Ectodermal cell (in vitro differentiated cells): ENCODE results near the gene CYP1B1. TPM values are rescaled to one million over a fixed set of nuclear protein-coding genes. Genes with fewer than 3 reads are reported as not detected.

ENCODE experiments used
- H3K27ac ChIP-seq: 2 replicates; pipeline ENCODE4 v1.7.0; 2013; ENCODE audit warnings: mild to moderate bottlenecking, low read depth, low read length; ENCODE audit not compliant: insufficient read depth, poor library complexity, severe bottlenecking
- H3K27me3 ChIP-seq: 2 replicates; pipeline ENCODE4 v1.7.0; 2013; ENCODE audit warnings: mild to moderate bottlenecking, low read length; ENCODE audit not compliant: insufficient read depth, control insufficient read depth, poor library complexity, severe bottlenecking
- H3K36me3 ChIP-seq: one replicate; pipeline ENCODE4 v1.7.0; 2013; ENCODE audit warnings: low read length; ENCODE audit not compliant: control insufficient read depth, insufficient read depth
- H3K4me1 ChIP-seq: one replicate; pipeline ENCODE4 v1.7.0; 2013; ENCODE audit warnings: low read length; ENCODE audit not compliant: control insufficient read depth, insufficient read depth
- H3K4me3 ChIP-seq: 2 replicates; pipeline ENCODE4 v1.7.0; 2013; ENCODE audit warnings: low read depth, low read length, control low read depth; ENCODE audit not compliant: insufficient read depth
- H3K9me3 ChIP-seq: 2 replicates; pipeline ENCODE4 v1.7.0; 2013; ENCODE audit warnings: mild to moderate bottlenecking, low read length, moderate library complexity; ENCODE audit not compliant: control insufficient read depth
- WGBS, 2 experiments: methylation state at CpG; one replicate each; pipeline ENCODE4 v1.1.7; 2013; ENCODE audit warnings: missing lambda C conversion rate in 2 of 2; 5-methylcytosine and 5-hydroxymethylcytosine counted together
- polyA plus RNA-seq, 4 experiments: library from polyadenylated mRNA; stranded (reverse); fragments of 50-300 nt; gene quantifications; one replicate each; pipeline ENCODE4 v1.2.3, GENCODE V29; 2013

The CYP1B1 gene
- 2.4 TPM for polyA plus RNA-seq (2013, experiment 1 of 4)
- 2.2 TPM for polyA plus RNA-seq (2013, experiment 2 of 4)
- polyA plus RNA-seq (2013, experiment 3 of 4) = 2.3 TPM
- 3.2 TPM for polyA plus RNA-seq (2013, experiment 4 of 4)

DNA sequence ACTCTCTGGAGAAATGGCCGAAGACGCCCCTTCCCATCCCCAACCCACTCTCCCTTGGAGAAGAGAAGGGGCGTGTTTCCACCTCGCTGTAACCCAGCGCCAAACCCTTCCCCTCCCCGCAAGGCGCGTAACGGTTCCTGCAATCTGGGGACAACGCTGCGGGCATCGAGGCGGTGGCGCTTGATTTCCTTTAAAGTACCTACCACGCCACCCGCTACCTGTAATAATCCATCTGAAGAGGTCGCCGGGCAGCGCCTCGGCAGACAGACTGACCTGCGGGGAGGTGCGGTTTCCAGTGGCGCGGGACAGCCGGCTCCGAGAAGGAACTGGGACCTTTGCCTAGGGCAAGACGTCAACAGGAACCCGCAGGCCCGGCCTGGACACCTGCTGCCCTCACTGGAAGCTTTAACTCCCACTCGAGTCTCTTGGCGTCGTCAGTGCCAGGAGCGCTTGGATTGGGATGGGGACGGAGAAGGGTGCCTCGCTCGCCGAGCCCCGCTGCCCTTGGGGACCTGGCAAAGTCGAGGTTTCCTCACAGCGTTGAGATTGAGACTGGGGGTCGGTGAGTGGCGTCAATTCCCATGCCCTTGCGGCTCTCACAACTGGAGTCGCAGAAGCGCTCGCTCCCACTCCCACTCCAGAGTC, at the start of gene CYP1B1:
Gene CYP1B1, minus strand, starts transcription at position 645 of the 645 bp plus-strand sequence. CDS start 763 bp downstream, outside the sequence.
- peaks cover 17% of the 10 kb centered on the region for H3K4me1 ChIP-seq
- WGBS, 2 experiments = 3% methylated on average over 46 of the region's 46 CpGs
- no peak within 1 kb of the TSS for H3K27ac ChIP-seq
- no peaks in the 10 kb centered on the region for H3K9me3 ChIP-seq
- H3K27me3 ChIP-seq = peaks cover 69% of the 10 kb centered on the region
- peak within 1 kb of the TSS; percentile 48 for H3K4me3 ChIP-seq
- H3K36me3 ChIP-seq = no peaks in the 10 kb centered on the region

DNA sequence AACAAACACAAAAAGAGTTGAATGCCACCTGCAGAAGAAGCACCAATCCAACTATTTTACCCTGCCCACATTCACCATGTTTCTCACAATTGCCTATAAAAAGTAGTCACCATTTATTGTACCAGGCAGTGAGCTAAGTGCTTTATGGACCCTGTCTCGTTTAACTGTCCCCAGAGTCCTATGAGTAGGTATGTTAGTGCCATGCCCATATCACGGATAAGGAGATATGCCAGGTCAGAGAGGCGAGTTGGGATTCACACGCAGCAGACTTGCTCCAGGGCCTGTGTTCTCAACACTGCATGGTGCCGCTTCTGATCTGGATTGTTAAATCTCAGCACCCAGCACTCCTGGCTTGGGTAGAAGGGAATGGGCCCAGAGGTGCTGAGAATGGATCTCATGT, 49.1 kb upstream of the CYP1B1 start:
- Histone ChIP-seq H3K27ac (no peak overlapping the region), H3K4me3 (no peak overlapping the region), H3K36me3 (no peaks in the 10 kb centered on the region), H3K4me1 (no peaks in the 10 kb centered on the region), H3K27me3 (no peaks in the 10 kb centered on the region), H3K9me3 (no peaks in the 10 kb centered on the region)
- 95 to 97% methylated on average over 5 of the region's 5 CpGs for WGBS, 2 experiments

DNA sequence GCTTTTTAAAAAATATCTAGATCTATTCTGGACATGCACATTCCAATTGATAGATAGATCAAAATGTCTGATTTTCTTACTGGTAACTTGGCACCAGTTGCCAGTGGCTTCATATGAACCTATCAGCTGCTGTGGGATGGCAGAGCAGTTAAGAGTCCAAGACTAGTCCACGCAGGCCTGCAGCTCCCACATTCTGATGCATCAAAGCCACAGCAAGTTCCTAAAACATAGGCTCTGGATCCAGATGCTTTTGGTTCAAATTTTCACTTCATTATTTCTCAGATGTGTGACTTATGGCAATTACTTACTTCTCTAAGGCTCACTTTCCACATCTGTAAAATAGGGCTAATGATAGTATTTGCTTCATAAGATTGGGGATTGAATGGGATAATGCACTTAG, 48.0 kb upstream of the CYP1B1 start:
- WGBS, 2 experiments = 87 to 97% methylated on average over 1 of the region's 1 CpG
- Histone ChIP-seq H3K27ac (no peak overlapping the region), H3K36me3 (no peaks in the 10 kb centered on the region), H3K4me3 (no peak overlapping the region), H3K9me3 (no peaks in the 10 kb centered on the region), H3K27me3 (no peaks in the 10 kb centered on the region), H3K4me1 (no peaks in the 10 kb centered on the region)

DNA sequence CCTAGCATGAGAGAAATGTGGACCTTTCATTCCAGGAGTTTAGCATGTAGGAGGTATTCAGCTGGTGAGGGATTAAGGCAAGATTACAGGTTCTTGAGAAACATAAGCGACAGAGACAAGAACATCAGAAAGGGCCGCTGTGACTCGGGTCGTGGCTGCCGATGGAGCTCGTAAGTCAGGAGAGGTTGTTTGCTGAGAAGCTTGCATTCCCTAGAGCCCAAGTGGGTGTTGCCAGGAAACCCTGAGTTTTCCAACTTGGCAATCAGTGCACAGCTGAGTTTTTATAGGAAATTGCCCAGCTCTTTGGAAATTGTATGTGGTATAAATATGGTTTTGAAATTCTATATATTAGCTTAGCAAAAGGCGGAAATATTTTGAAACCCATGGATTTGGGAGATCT, 46.4 kb upstream of the CYP1B1 start:
- H3K27ac ChIP-seq = no peak overlapping the region
- H3K9me3 ChIP-seq = no peaks in the 10 kb centered on the region
- WGBS, 2 experiments = 90 to 91% methylated on average over 7 of the region's 7 CpGs
- H3K27me3 ChIP-seq = no peaks in the 10 kb centered on the region
- H3K4me1 ChIP-seq = no peaks in the 10 kb centered on the region
- H3K36me3 ChIP-seq = no peaks in the 10 kb centered on the region
- H3K4me3 ChIP-seq = no peak overlapping the region

DNA sequence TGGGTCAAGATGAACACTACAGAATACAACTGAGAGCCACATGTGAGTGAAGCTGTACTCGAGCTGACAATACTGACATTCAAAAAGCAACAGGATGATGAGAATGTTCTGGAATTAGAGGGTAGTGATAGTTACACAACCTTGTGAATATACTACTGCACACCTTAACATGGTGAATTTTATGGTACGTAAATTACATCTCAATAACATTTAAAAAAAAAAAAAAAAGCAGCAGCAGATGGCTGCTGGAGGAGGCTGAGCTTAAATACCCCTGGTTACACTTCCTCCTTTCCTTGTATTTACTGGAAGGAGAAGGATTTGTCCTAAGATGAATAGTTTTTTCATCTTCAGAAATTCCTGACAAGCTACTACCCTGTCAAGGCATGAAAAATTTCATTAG, 45.5 kb upstream of the CYP1B1 start:
- H3K27ac ChIP-seq = no peak overlapping the region
- no peaks in the 10 kb centered on the region for H3K27me3 ChIP-seq
- H3K36me3 ChIP-seq = no peaks in the 10 kb centered on the region

DNA sequence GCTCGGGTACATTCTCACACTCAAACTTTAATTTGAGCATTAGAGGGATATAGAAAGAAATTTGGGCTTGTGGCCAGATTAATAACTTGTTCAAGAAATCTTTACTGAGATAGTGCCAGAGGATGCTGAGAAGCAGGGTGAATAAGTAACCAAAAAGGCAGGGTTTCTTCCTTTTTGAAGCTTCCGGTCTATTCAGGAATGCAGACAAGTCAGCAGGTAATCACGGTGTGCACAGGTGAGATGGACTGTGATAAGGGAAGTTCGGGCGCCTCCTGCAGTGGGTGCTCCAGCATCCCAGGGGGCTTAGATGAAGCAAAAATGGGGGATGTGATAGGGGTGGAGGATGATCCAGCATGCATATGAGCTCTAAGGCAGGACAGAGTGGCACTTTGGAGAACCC, 44.9 kb upstream of the CYP1B1 start:
- H3K9me3 ChIP-seq = no peaks in the 10 kb centered on the region
- H3K4me3 ChIP-seq = no peak overlapping the region
- no peaks in the 10 kb centered on the region for H3K27me3 ChIP-seq
- WGBS, 2 experiments = 87 to 94% methylated on average over 4 to 5 of the region's 5 CpGs
- no peaks in the 10 kb centered on the region for H3K4me1 ChIP-seq
- no peak overlapping the region for H3K27ac ChIP-seq
- no peaks in the 10 kb centered on the region for H3K36me3 ChIP-seq

More for the DNA sequence above, 45.5 kb upstream of the CYP1B1 start:
- Histone ChIP-seq H3K9me3 (no peaks in the 10 kb centered on the region), H3K4me1 (no peaks in the 10 kb centered on the region), H3K4me3 (no peak overlapping the region)
- WGBS, 2 experiments = 90 to 100% methylated on average over 1 to 2 of the region's 2 CpGs

DNA sequence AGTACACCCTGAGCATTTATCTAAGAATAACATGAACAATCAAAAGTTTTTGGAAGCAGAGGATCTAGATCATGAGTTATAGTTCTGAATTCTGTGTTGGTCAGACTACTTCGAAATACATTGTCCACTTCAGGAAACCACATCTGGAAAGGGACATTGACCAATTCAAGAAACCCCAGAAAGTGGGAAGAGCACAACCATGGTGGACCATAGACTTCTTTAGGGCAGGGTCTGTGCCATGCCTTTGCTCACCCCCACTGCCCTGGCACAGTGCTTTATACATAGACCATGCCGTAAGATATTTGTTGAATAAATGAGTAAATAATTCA, 44.3 kb upstream of the CYP1B1 start:
- H3K36me3 ChIP-seq = no peaks in the 10 kb centered on the region
- no peaks in the 10 kb centered on the region for H3K9me3 ChIP-seq
- no peak overlapping the region for H3K4me3 ChIP-seq
- no peaks in the 10 kb centered on the region for H3K27me3 ChIP-seq
- WGBS, 2 experiments = 91 to 100% methylated on average over 2 of the region's 2 CpGs
- no peak overlapping the region for H3K27ac ChIP-seq
- H3K4me1 ChIP-seq = no peaks in the 10 kb centered on the region

DNA sequence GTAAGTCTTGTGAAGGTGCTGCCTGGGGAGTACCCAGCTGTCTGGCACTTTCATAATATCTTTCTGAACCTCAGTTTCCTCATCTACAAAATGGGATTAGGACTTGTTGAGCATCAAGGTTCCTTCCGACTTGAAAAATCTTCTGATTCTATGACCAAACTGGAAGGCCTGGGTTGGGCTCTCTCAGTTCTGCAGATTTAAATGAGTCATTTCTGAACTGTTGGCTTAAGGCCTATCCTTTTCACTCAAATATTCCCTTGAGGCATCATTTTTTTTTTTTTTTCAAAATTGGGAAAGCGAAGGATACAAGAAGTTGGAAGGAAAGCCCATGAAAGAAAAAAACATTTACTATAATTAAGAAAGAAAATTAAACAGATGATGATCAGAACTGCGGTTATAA, 40.8 kb upstream of the CYP1B1 start:
- no peaks in the 10 kb centered on the region for H3K4me1 ChIP-seq
- no peaks in the 10 kb centered on the region for H3K9me3 ChIP-seq
- H3K27ac ChIP-seq = no peak overlapping the region
- WGBS, 2 experiments = 89 to 93% methylated on average over 2 of the region's 3 CpGs
- no peak overlapping the region for H3K4me3 ChIP-seq
- no peaks in the 10 kb centered on the region for H3K36me3 ChIP-seq
- no peaks in the 10 kb centered on the region for H3K27me3 ChIP-seq

DNA sequence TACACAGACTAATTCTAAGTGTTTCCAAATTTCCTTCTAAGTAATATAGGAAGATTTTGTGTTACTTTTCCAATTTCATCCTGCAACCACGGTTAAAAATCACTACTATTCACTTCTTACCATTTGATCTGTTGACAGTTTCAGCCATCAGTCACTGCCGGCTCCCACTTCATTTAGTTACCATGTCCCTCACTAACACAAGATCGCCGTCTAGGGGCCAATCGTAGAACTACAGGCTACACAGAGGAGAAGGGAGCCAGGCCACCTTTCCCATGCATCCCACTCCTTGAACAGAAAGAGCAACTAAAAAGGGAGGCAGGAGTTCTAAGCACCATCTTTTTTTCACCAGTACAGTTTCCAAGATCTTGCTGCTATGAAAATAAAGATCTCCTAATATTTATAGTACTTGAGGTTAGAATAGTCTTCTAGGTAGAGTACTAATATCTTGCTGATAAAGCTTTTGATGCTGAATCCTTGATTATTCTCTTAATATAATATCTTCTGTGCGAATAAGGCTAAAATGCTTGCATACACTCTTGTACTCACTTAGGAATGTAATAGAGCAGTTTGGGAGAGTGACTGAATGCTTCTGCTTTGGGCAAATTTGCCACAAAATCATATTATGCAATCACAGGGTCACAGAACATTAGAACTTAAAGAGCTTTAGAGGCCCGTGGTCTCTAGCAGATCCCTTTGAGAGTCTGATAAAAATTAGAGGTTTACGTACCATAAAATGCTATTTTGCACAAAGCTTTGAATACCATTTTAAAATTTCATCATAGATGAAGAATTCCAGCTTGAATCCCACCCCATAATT, 39.5 kb upstream of the CYP1B1 start:
- H3K9me3 ChIP-seq = no peaks in the 10 kb centered on the region
- no peaks in the 10 kb centered on the region for H3K36me3 ChIP-seq
- H3K27ac ChIP-seq = no peak overlapping the region
- no peaks in the 10 kb centered on the region for H3K4me1 ChIP-seq
- no peak overlapping the region for H3K4me3 ChIP-seq
- WGBS, 2 experiments = 23 to 39% methylated on average over 7 to 8 of the region's 8 CpGs
- no peaks in the 10 kb centered on the region for H3K27me3 ChIP-seq

DNA sequence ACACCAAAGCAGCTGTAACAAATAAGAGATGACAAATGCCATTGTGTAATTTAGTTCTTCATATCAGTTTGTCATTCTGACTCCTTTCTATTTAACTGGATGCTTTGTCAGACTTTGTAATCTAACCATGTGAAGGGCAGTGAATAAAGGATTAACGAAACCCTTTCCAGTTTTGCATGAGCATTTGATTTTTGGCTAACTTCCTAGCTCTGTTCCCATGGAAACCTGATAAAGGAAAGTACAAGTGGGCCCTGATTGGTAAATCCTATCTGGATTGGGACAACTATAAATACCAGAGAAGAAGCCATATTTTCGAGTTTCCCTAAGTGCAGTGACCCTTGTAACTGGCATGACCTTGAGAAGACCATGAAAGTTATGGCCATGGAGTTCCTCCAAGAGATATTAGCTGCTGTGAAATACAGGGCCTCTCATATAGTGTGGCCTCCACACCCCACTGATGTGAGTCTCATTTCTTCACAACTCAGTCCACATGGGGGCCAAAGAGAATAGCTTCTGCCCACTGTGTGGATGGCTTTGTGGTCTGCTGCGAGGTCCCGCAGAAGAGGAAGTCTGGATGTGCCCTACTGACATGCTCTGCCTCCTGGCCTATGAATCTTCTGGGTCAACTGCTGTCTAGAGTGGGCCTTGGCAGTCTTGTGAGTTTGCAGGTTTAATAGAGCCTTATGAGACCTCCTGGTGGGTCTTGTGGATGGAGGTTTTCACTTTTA, 38.2 kb upstream of the CYP1B1 start:
- Histone ChIP-seq H3K4me3 (no peak overlapping the region), H3K4me1 (no peaks in the 10 kb centered on the region), H3K27ac (no peak overlapping the region), H3K27me3 (no peaks in the 10 kb centered on the region), H3K9me3 (no peaks in the 10 kb centered on the region), H3K36me3 (no peaks in the 10 kb centered on the region)
- WGBS, 2 experiments = 93% methylated on average over 4 of the region's 4 CpGs
